PFSK-1 (cell line): ENCODE measurements around the gene EMP3.

Source experiments
- FOXP2 ChIP-seq: optimal IDR thresholded peaks from 2 replicates; pipeline ENCODE3; 2011; ENCODE audit warnings: borderline replicate concordance, control low read depth, inconsistent platforms; ENCODE audit not compliant: insufficient read depth; ENCODE audit errors: extremely low read length, extremely low read depth
- POLR2AphosphoS5 ChIP-seq: IDR thresholded peaks from 2 replicates; pipeline ENCODE4 v1.6.1; 2012; ENCODE audit warnings: low read depth, mild to moderate bottlenecking, control low read depth, low read length, moderate library complexity
- REST ChIP-seq, 2 experiments: IDR thresholded peaks; 2 replicates each; pipeline versions ENCODE4 v1.6.1 to v1.8.0; 2011 to 2012; ENCODE audit warnings: low read depth in 2 of 2, low read length in 2 of 2, control low read depth in 1 of 2, inconsistent platforms in 1 of 2, mild to moderate bottlenecking in 1 of 2, moderate library complexity in 1 of 2; ENCODE audit not compliant: insufficient read depth in 1 of 2
- SIN3A ChIP-seq: IDR thresholded peaks from 2 replicates; pipeline ENCODE4 v1.6.1; 2012; ENCODE audit warnings: mild to moderate bottlenecking, low read length, moderate library complexity, borderline replicate concordance; ENCODE audit not compliant: insufficient read depth
- TAF1 ChIP-seq: IDR thresholded peaks from 2 replicates; pipeline ENCODE4 v1.6.1; 2012; ENCODE audit warnings: low read length, control low read depth, borderline replicate concordance; ENCODE audit not compliant: insufficient read depth

Gene EMP3

GRCh38 chr19:48338802-48339503 is 13.6 kb downstream of the EMP3 start:
- no peak for TF ChIP-seq SIN3A
- no peak for TF ChIP-seq FOXP2
- no peak for TF ChIP-seq REST (IDR thresholded peaks at IDR 0.05; ENCODE audit: insufficient read depth in 1 of 2, low read depth in 2 of 2, low read length in 2 of 2)
- no peak for TF ChIP-seq POLR2AphosphoS5
- no peak for TF ChIP-seq TAF1

DNA sequence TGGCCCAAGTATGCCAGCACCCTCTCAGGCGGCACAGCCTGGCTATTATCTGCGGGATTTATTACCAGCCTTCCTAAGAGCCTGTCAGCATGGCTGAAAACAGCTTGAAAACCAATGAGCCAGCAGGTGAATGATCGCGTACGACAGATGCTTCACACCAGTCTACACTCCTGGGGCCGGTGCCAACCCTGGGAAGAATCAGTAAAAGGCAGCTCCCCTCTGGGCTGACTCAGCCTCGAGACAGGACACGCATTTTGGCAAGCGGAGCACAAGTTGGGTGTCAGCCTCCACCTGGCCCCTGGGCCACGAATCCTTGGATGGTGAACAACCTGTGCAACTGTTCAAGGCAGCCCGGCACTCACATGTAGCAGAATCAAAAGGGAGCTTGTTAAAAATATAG is 15.6 kb downstream of the EMP3 start:
- TF ChIP-seq POLR2AphosphoS5 (no peak), FOXP2 (no peak), TAF1 (no peak), REST (IDR thresholded peaks at IDR 0.05; ENCODE audit: insufficient read depth in 1 of 2, low read depth in 2 of 2, low read length in 2 of 2) (no peak), SIN3A (no peak)

DNA sequence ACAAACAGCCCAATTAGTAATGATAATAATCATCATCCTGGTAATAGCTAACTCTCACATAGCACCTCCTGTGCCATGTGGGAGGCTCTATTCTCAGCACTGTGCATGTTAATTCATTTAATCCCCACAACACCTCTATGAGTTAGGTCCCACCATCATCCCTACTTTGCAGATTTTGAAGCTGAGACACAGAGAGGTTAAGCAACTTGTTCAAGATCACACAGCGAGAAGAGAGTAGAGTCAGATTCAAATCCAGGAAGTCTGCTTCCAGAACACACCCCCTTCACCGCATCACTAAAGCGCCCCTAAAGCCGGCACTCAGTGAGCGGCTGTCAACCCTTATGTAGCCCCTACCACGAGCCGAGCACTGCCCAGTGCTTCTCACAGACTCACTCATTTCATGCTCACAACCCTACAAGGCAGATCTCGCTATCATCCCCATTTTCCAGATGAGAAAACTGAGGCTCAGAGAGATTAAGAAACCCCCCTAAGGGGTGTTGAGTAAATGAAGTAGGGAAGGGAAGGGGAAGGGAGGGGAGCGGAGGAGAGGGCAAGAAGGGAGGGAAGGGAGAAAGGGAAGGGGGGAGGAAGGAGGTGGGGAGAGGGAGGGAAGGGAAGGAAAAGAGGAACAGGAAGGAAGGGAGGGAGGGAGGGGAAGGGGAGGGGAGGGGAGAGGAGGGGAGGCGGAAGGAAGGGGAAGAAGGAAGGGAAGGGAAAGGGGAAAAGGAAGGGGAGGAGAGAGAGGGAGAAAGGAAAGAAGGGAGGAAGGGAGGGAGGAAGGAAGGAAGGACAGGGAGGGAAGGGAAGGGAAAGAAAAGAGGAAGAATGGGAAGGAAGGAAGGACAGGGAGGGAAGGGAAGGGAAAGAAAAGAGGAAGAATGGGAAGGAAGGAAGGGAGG is 16.4 kb downstream of the EMP3 start:
- TF ChIP-seq FOXP2 (no peak), TAF1 (no peak), POLR2AphosphoS5 (no peak), SIN3A (no peak), REST (IDR thresholded peaks at IDR 0.05; ENCODE audit: insufficient read depth in 1 of 2, low read depth in 2 of 2, low read length in 2 of 2) (no peak)

GRCh38 chr19:48342414-48342738 is 17.0 kb downstream of the EMP3 start:
- TF ChIP-seq POLR2AphosphoS5 = no peak
- TF ChIP-seq FOXP2 = no peak
- TF ChIP-seq TAF1 = no peak
- TF ChIP-seq SIN3A = no peak
- TF ChIP-seq REST (IDR thresholded peaks at IDR 0.05; ENCODE audit: insufficient read depth in 1 of 2, low read depth in 2 of 2, low read length in 2 of 2) = no peak
